Measurements from ENCODE around the gene DNAJC30.

DNA sequence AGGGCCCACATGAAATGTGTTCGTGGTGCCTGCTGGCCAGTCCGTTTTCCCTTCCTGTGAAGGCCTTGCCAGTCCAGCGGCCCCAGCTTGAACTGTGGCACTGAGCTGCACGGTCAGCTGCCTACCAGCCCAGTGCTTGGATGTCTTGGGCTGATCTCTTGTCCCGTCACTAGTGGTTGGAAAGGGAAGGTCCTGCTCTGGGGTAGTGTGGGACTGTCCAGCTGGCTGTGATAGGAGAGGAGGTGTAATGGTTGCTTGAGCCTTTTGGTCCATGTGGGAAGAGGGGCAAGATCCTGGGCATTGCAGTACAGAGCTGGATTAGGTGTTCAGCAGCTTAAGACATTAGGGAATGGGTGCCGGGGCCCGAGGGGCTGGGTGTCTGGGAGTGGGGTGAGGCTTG, 15.2 kb upstream of the DNAJC30 start:
- TF ChIP-seq, protein P1, sequence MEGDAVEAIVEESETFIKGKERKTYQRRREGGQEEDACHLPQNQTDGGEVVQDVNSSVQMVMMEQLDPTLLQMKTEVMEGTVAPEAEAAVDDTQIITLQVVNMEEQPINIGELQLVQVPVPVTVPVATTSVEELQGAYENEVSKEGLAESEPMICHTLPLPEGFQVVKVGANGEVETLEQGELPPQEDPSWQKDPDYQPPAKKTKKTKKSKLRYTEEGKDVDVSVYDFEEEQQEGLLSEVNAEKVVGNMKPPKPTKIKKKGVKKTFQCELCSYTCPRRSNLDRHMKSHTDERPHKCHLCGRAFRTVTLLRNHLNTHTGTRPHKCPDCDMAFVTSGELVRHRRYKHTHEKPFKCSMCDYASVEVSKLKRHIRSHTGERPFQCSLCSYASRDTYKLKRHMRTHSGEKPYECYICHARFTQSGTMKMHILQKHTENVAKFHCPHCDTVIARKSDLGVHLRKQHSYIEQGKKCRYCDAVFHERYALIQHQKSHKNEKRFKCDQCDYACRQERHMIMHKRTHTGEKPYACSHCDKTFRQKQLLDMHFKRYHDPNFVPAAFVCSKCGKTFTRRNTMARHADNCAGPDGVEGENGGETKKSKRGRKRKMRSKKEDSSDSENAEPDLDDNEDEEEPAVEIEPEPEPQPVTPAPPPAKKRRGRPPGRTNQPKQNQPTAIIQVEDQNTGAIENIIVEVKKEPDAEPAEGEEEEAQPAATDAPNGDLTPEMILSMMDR (IDR thresholded peaks at IDR 0.05) = no peak
- TF ChIP-seq ZFX (IDR thresholded peaks at IDR 0.05; ENCODE audit: borderline replicate concordance) = no peak
